ENCODE measurements around the gene TSPAN9.

DNA sequence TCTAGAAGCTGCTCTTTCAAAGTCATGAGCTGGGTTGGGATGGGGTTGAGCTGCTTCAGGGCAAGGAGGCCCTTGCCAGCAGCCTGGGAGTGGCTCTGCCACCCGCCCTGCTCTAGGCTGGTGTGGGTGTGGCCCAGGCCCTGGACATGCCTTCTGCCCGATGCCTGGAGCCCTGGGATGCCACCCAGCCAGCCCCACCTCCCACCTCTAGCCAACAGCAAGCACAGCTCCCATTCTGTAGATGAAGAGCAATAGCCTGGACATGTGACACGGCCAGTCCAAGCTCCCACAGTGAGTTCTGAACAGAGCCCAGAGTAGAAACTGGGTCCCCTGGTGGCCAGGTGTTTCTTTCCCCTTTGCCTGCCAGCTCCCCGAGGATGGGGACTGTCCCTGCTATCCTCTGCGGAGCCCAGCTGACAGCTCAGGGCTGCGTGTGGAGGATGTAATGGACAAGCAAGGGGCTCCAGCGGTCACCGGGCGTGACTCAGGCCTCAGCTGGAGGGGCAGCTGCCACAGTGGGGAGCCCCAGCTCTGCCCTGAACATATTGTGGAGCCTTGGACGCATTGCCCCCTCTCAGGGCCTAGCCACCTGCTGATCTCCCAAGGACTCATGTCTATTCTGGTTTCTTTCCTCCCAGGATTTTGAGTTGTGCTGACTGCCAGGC lies 165.2 kb downstream of the TSPAN9 start:
- no peak for TF ChIP-seq GATA2 (IDR thresholded peaks at IDR 0.05; ENCODE audit: low read depth, low read length)
- no peak for TF ChIP-seq GATA3 (IDR thresholded peaks at IDR 0.05; ENCODE audit: low read depth, low read length)

All from SH-SY5Y (cell line).